ENCODE measurements around the gene RNF115. TPM values are rescaled to one million over a fixed set of nuclear protein-coding genes. Genes with fewer than 3 reads are reported as not detected.

Gene RNF115
- total and polyA plus RNA-seq, 2 of the 13 experiments (the other 11 are each of a cell fraction or from before 2014, with no cell fraction given) = 6.0 to 10.1 TPM

GRCh38 chr1:145730467-145730866 is 93.4 kb downstream of the RNF115 start:
- intact Hi-C loops (cut with micrococcal nuclease; ENCODE audit: unreplicated experiment) = loop anchor here (10.0 kb wide), 1 partner anchor 94 kb away; the partner anchor contains the start of genes POLR3C and RNF115
- TF ChIP-seq NFKB2 (CRISPR knock-in tag; IDR thresholded peaks at IDR 0.05; ENCODE audit: borderline replicate concordance) (no peak), GMEB1 (CRISPR knock-in tag; IDR thresholded peaks at IDR 0.05; ENCODE audit: borderline replicate concordance) (no peak), DMTF1 (CRISPR knock-in tag; IDR thresholded peaks at IDR 0.05) (no peak), HDAC2 (CRISPR knock-in tag; IDR thresholded peaks at IDR 0.05) (no peak), JARID2 (CRISPR knock-in tag; IDR thresholded peaks at IDR 0.05; ENCODE audit: insufficient replicate concordance) (no peak), ZNF274 (CRISPR knock-in tag; IDR thresholded peaks at IDR 0.05) (no peak), GATAD1 (CRISPR knock-in tag; IDR thresholded peaks at IDR 0.05) (no peak), ZBTB4 (CRISPR knock-in tag; IDR thresholded peaks at IDR 0.05; ENCODE audit: borderline replicate concordance) (no peak), SMARCE1 (IDR thresholded peaks at IDR 0.05; ENCODE audit: borderline replicate concordance) (no peak), NFYC (CRISPR knock-in tag; IDR thresholded peaks at IDR 0.05) (no peak), ATM (IDR thresholded peaks at IDR 0.05; ENCODE audit: borderline replicate concordance) (no peak), PREB (CRISPR knock-in tag; IDR thresholded peaks at IDR 0.05) (no peak), HOXA9 (CRISPR knock-in tag; IDR thresholded peaks at IDR 0.05; ENCODE audit: borderline replicate concordance) (no peak), SNAPC5 (CRISPR knock-in tag; IDR thresholded peaks at IDR 0.05; ENCODE audit: borderline replicate concordance) (no peak)

More at GRCh38 chr1:145730467-145730866, 93.4 kb downstream of the RNF115 start:
- ChIA-PET POLR2A (no interaction called here), CTCF (ENCODE audit: low intra/inter-chr PET ratio, low total read pairs) (no interaction called here)
- Histone ChIP-seq H3K27ac (ENCODE audit: extremely low read length, insufficient read depth, low read length) (peak overlapping the region; percentile 29), H3K36me3 (replicated peaks in 1 of 2; ENCODE audit: control insufficient read depth in 1 of 2, insufficient read depth in 2 of 2, low read length in 2 of 2) (no peaks in the 10 kb centered on the region), H3K4me3 (replicated peaks in 1 of 3; ENCODE audit: insufficient read depth in 1 of 3, low read depth in 2 of 3, low read length in 3 of 3) (no peak overlapping the region), H3K4me1 (ENCODE audit: insufficient read depth, low read length) (peaks cover 15% of the 10 kb centered on the region), H3K9me3 (ENCODE audit: low read length) (no peaks in the 10 kb centered on the region), H3K9ac (ENCODE audit: insufficient read depth, low read depth, low read length) (no peak overlapping the region), H2AFZ (ENCODE audit: low read length) (no peak overlapping the region), H4K20me1 (ENCODE audit: insufficient read depth, low read length) (no peaks in the 10 kb centered on the region), H3K27me3 (ENCODE audit: control insufficient read depth in 1 of 2, insufficient read depth in 2 of 2, low read length in 2 of 2) (no peaks in the 10 kb centered on the region), H3K79me2 (ENCODE audit: insufficient read depth, low read length) (no peaks in the 10 kb centered on the region), H3K4me2 (ENCODE audit: low read depth, low read length) (no peak overlapping the region)
- DNase-seq (ENCODE audit: low spot score) (no peak), ATAC-seq (no peak), FAIRE-seq (no peak)
- no TSS peak for BruUV-seq (replicated peaks)
- WGBS (ENCODE audit: low lambda C conversion rate) = 82% methylated on average over 4 of the region's 4 CpGs
- in situ Hi-C loops (cut with HindIII; ENCODE audit: extremely low pct_ligation_motif_present, low pct_unique_long_range_greater_than_20kb) = no loop called here

Measured in HepG2 (cell line).